NCI-H1092 (cell line): ENCODE results near the gene OR2AT4.
"Not testable (repeated sequence)": the region's sequence is repeated elsewhere in the genome, so short reads cannot be mapped to it uniquely, and the experiment has no call there.

ENCODE experiments used
- DNase-seq: peaks from one replicate; lab custom pipeline; 2025; lab: John Stamatoyannopoulos, UW

The OR2AT4 gene

DNA sequence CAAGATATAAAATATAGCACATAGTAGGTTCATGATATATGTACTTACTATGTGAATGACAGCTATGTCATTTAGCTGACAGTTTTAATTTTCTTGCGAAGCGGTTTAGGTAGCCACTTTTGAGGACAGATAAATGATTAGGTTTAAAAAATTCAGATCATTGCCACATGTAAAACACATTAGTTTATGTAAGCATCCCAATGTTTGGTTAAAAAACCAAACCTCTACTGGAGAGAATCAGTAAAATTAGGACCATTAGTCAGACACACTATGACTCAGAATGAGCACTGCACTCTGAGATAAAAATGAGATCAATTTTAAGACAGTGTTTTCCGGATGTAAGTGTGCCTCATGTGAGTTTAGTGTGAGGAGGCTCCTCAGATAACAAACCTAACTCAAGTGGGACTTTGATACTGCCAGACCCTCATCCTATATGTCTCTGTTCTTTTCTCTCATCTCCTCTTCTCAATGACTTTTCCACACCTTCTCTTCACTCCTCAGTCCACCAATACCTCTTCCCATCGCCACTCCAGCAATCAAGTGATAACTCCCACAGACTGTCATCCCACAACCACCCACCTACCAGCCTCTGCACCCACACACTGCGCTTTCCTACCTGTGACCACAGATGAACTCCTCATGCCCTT is 6.8 kb upstream of the OR2AT4 start:
- DNase-seq, result no peak

DNA sequence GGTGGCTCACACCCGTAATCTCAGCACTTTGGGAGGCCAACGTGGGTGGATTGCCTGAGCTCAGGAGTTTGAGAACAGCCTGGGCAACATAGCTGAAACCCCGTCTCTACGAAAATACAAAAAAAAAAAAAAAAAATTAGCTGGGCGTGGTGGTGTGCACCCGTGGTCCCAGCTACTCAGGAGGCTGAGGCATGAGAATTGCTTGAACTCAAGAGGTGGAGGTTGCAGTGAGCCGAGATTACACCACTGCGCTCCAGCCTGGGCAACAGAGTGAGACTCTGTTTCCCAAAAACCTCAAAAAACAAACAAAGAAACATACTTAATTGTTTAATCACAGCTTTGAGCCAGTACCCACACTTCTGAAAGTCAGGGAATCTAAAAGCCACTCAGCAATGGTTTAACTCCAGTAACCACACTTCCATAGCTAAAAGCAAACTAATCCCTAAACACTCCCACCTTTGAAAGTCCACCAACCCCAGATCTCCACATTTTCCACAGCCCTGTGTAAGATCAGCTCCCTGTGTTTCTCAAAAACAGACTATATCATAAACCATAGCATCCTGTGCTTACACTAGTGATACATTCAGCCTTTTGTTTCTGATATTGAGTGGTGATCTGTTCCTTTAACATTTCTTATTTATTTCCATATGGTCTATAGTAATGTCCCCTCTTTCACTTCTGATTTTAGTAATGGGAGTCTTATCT is 4.9 kb upstream of the OR2AT4 start:
- DNase-seq, result no peak

GRCh38 chr11:75100314-75100713 is 3.6 kb upstream of the OR2AT4 start:
- no peak for DNase-seq

GRCh38 chr11:75099635-75100034 is 3.0 kb upstream of the OR2AT4 start:
- DNase-seq, result no peak

DNA sequence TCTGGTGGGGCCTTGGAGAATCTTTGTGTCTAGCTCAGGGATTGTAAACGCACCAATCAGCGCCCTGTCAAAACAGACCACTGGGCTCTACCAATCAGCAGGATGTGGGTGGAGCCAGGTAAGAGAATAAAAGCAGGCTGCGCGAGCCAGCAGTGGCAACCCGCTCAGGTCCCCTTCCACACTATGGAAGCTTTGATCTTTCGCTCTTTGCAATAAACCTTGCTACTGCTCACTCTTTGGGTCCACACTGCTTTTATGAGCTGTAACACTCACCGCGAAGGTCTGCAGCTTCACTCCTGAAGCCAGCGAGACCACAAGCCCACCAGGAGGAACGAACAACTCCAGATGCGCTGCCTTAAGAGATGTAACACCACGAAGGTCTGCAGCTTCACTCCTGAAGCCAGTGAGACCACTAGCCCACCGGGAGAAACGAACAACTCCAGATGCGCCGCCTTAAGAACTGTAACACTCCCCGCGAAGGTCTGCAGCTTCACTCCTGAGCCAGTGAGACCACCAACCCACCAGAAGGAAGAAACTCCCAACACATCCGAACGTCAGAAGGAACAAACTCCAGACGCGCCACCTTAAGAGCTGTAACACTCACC is 2.3 kb upstream of the OR2AT4 start:
- not testable (repeated sequence) for DNase-seq

GRCh38 chr11:75098181-75098580 is 1.5 kb upstream of the OR2AT4 start:
- DNase-seq, result not testable (repeated sequence)

DNA sequence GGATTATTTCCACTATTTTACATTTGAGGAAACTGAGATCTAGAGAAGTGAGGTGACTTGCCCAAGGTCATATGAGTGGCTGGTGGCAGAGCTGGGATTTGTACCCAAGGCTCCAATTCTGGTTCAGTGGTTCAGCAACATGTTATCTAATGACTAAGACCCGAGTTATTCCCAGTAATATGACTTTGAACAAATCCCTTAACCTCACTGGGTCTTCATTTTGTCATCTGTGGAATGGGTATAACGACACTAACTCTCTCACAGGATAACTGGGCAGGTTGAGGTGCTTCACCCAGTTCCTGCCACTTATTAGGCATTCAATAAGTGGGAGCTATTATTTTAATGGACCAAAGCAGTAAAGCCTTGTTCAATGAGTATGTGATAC is 489 bp upstream of the OR2AT4 start:
- DNase-seq, result no peak

- not testable (repeated sequence) for DNase-seq
These were observed 2.3 kb downstream of the OR2AT4 start for GRCh38 chr11:75094382-75094781.

DNA sequence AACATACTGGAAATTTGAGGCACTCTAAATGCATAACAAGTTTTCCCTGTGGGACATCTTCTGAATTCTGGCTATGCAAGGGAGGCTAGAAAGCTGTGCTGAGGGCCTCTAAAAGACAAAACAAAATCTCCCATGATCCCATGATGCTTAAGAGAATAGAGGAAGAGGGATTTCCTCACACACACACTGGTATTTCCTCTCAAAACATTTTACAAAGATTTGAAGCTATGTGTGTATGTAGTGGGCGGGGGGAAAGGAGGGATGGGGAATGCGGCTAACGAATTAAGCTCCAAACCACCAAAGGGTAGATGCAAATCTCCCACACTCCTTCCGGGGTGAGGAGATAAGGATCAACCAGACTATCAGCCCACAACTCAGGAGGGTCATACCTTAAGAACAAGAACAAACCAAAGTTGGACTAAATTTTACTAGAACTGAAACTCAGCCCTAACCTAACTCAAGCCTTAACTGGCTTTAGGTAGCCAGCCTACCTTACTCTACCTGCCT is 6.0 kb downstream of the OR2AT4 start:
- no peak for DNase-seq

DNA sequence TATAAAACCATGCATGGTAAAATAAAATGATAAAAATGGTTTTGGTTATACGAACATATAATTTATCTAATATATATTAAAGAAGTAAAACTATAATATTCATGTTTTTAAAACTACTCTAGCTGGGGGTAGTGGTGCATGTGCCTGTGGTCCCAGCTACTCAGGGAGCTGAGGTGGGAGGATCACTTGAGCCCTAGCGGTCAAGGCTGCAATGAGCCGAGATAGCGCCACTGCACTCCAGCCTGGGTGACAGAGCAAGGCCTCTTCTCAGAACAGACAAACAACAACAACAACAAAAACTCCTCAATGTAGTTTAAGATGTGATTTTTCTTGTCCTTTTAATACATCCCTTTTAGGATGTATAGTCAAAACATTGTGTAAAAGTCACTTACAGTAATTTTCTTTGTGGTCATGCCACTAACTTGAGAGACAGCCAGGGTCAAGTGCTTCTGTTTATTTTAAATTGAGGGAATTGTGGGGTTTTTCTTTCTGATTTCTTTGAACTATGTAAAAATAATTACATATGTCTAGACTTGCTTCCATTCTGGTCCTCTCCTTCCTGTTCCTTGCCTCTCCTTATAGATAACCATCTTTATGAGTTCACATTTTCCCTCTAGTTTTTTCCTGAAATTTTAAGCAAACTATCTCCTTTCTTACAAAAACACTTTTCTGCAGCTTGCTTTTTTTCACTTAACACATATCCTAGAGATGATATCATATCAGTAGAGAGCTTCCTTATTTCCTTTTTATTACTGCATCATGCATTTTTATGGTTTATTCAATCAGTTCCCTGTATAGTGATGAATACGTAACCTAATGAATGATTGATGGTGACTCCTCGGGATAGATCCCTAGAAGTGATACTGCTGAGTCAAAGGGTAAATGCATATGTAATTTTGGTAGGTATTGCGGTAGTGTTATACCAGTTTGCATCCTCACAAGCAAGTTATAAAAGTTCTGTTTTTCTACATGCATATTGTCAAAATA is 9.1 kb downstream of the OR2AT4 start:
- no peak for DNase-seq

DNA sequence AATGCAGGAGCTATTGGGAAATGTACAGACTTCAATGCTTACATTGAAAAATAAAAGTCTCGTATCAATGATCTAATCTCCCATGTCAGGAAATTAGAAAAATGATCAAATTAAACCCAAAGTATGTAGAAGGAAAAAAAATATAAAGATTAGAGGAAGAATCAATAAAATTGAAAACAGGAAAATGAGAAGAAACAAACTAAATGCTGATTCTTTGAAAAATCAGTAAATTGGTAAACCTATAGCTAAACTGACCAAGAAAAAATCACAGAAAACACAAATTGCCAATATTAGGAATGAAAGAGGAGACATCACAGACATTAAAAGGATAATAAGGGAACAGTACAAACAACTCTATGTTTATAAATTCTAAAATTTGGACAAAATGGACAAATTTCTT is 11.8 kb downstream of the OR2AT4 start:
- no peak for DNase-seq

DNA sequence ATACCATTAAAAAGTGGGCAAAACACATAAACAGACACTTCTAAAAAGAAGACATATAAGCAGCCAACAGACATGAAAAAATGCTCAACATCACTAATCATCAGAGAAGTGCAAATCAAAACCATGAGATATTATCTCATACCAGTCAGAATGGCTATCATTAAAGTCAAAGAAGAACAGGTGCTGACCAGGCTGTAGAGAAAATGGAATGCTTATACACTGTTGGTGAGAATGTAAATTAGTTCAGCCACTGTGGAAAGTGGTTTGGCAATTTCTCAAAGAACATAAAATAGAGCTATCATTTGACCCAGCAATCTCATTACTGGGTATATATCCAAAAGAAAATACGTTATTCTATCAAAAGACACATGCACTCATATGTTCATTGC is 13.5 kb downstream of the OR2AT4 start:
- DNase-seq, result no peak

DNA sequence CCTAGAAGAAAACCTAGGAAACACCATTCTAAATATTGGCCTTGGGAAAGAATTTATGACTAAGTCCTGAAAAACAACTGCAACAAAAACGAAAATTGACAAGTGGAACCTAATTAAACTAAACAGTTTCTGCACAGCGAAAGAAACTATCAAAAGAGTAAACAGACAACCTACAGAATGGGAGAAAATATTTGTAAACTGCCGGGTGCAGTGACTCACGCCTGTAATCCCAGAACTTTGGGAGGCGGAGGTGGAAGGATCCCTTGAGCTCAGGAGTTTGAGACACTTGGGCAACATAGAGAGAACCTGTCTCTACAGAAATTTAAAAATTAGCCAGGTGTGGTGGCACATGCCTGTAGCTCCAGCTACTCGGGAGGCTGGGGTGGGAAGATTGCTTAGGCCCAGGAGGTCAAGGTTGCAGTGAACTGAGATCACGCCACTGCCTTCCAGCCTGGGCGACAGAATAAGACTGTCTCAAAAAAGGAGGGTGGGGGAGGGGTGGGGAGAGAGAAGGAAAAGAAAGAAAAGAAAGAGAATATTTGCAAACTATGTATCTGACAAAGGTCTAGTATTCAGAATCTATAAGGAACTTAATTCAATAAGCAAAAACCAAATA is 14.0 kb downstream of the OR2AT4 start:
- no peak for DNase-seq

- DNase-seq, result no peak
These were observed 17.1 kb downstream of the OR2AT4 start for GRCh38 chr11:75079546-75079945.

GRCh38 chr11:75078233-75078632 is 18.4 kb downstream of the OR2AT4 start:
- DNase-seq, result no peak

GRCh38 chr11:75077316-75077715 is 19.4 kb downstream of the OR2AT4 start:
- DNase-seq, result no peak

DNA sequence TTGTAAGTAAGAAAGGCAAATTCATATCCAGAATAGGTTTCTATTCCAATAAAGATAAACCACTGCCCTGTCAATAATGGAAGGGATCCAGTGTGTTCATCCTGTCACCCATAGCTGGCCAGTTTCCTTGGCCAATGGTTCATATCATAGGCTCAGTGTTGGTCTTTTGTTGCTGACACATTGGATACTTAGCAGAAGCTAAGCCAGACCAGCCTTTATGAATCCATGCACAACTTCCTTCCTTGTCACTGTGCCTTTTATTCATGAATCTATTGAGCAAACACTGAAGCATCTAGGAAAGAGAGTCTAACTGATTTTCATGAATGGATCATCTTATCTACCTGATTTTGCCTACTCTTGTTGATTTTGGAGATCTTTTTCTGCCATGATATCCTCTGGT is 20.0 kb downstream of the OR2AT4 start:
- DNase-seq, result no peak

DNA sequence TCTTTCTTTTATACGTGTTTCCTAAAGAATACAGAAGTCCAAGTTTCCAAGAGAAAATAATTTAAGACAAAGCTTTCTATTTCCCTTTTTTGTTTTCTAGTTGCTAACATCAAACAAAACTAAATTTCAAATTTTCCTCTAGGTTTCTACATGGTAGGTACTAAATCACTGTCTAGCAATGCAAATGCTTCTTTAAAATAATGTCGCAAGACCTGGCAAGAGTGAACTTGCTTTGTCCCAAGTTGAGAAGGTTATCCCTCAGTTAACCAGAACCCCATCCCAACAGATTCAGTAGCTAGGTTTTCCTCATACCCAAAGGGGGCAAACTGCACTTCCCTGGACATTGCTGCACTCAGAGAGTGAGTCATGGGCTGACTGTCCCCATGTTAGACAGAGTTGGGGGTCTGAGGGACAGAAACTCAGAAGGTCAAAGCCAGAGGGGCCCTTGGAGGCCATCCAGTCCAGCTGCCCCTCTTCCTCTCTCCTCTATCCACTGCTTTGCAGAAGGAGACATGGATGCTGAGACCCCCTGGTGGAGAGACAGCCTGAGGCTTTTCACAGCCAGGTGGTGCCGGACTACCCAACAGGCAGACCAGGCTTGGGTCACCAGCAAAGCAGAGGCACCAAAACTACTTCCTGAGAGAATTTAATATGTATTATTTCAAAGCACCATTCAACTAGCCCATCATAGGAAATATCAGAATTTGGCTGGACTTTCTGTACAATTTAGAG is 23.1 kb downstream of the OR2AT4 start:
- no peak for DNase-seq

- no peak for DNase-seq
These were observed 24.1 kb downstream of the OR2AT4 start for GRCh38 chr11:75072582-75072981.

GRCh38 chr11:75069473-75069872 is 27.2 kb downstream of the OR2AT4 start:
- DNase-seq, result no peak

DNA sequence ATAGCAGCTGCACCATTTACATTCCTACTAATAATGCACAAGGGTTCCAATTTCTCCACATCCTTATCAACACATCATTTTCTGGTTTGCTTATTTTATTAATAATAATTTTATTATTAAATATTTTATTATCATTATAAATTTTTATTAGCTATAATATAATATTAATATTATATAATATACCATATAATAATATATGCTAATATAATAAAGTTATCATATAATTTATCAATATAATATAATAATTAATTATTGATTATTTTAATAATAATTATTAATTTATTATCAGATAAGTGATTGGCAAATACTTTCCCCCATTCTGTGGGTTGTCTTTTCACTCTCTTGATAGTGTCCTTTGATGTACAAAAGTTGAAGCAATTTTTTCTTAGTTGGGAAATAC is 27.7 kb downstream of the OR2AT4 start:
- no peak for DNase-seq
